ENCODE data around the gene CKM. TPM values are rescaled to one million over a fixed set of nuclear protein-coding genes. Genes with fewer than 3 reads are reported as not detected.
A peak's percentile ranks its signal among the peaks of the same experiment; 100 is the strongest.
"Not testable (repeated sequence)": the region's sequence is repeated elsewhere in the genome, so short reads cannot be mapped to it uniquely, and the experiment has no call there.

CKM gene
- total RNA-seq, 2 donors from 2014 or later = not detected

GRCh38 chr19:45322311-45322710 lies 364 bp downstream of the CKM start:
- DNase-seq = no peak
- Mint-ChIP-seq H3K27me3 (peaks cover 40% of the 10 kb centered on the region), H3K36me3 (ENCODE audit: low read depth) (peaks cover 8% of the 10 kb centered on the region), H3K4me1 (peaks cover 6% of the 10 kb centered on the region), H3K27ac (no peak overlapping the region), H3K4me3 (no peak overlapping the region)
- H3K9me3 ChIP-seq (ENCODE audit: control insufficient read depth, low read length, poor library complexity, severe bottlenecking) = no peaks in the 10 kb centered on the region
- no peak for ATAC-seq

GRCh38 chr19:45321848-45322247 lies 827 bp downstream of the CKM start:
- Mint-ChIP-seq H3K4me3 (no peak overlapping the region), H3K4me1 (peaks cover 8% of the 10 kb centered on the region), H3K27ac (no peak overlapping the region), H3K36me3 (ENCODE audit: low read depth) (peaks cover 10% of the 10 kb centered on the region), H3K27me3 (peaks cover 44% of the 10 kb centered on the region)
- ATAC-seq (no peak), DNase-seq (no peak)
- H3K9me3 ChIP-seq (ENCODE audit: control insufficient read depth, low read length, poor library complexity, severe bottlenecking) = no peaks in the 10 kb centered on the region

- no peak overlapping the region for H3K27ac Mint-ChIP-seq
- DNase-seq (no peak), ATAC-seq (no peak)
- H3K9me3 ChIP-seq (ENCODE audit: control insufficient read depth, low read length, poor library complexity, severe bottlenecking) = no peaks in the 10 kb centered on the region
- no peak overlapping the region for H3K4me3 Mint-ChIP-seq
- H3K36me3 Mint-ChIP-seq (ENCODE audit: low read depth) = peaks cover 13% of the 10 kb centered on the region
- peaks cover 51% of the 10 kb centered on the region for H3K27me3 Mint-ChIP-seq
- peaks cover 6% of the 10 kb centered on the region for H3K4me1 Mint-ChIP-seq
Observed at GRCh38 chr19:45320997-45321775, 1.5 kb downstream of the CKM start.

- peaks cover 4% of the 10 kb centered on the region for H3K4me1 Mint-ChIP-seq
- DNase-seq (no peak), ATAC-seq (no peak)
- no peak overlapping the region for H3K4me3 Mint-ChIP-seq
- no peak overlapping the region for H3K27ac Mint-ChIP-seq
- peaks cover 7% of the 10 kb centered on the region for H3K36me3 Mint-ChIP-seq (ENCODE audit: low read depth)
- H3K27me3 Mint-ChIP-seq = peaks cover 55% of the 10 kb centered on the region
- H3K9me3 ChIP-seq (ENCODE audit: control insufficient read depth, low read length, poor library complexity, severe bottlenecking) = no peaks in the 10 kb centered on the region
Observed at GRCh38 chr19:45315304-45315703, 7.4 kb downstream of the CKM start.

- peaks cover 55% of the 10 kb centered on the region for H3K27me3 Mint-ChIP-seq
- no peaks in the 10 kb centered on the region for H3K9me3 ChIP-seq (ENCODE audit: control insufficient read depth, low read length, poor library complexity, severe bottlenecking)
- DNase-seq (no peak), ATAC-seq (no peak)
- H3K4me3 Mint-ChIP-seq = no peak overlapping the region
- H3K27ac Mint-ChIP-seq = no peak overlapping the region
- H3K36me3 Mint-ChIP-seq (ENCODE audit: low read depth) = peaks cover 7% of the 10 kb centered on the region
- peaks cover 4% of the 10 kb centered on the region for H3K4me1 Mint-ChIP-seq
Observed at GRCh38 chr19:45314708-45315245, 7.9 kb downstream of the CKM start.

- H3K27ac Mint-ChIP-seq; H3K4me3 Mint-ChIP-seq; H3K36me3 Mint-ChIP-seq (ENCODE audit: low read depth); ATAC-seq; H3K9me3 ChIP-seq (ENCODE audit: control insufficient read depth, low read length, poor library complexity, severe bottlenecking); H3K4me1 Mint-ChIP-seq; DNase-seq: not testable (repeated sequence)
- peaks cover 38% of the 10 kb centered on the region for H3K27me3 Mint-ChIP-seq
Observed at GRCh38 chr19:45312285-45312684, 10.4 kb downstream of the CKM start.

- no peak overlapping the region for H3K4me3 Mint-ChIP-seq
- H3K36me3 Mint-ChIP-seq (ENCODE audit: low read depth) = peaks cover 2% of the 10 kb centered on the region
- H3K27ac Mint-ChIP-seq = no peak overlapping the region
- no peaks in the 10 kb centered on the region for H3K9me3 ChIP-seq (ENCODE audit: control insufficient read depth, low read length, poor library complexity, severe bottlenecking)
- H3K4me1 Mint-ChIP-seq = peaks cover 2% of the 10 kb centered on the region
- no peak for DNase-seq
- H3K27me3 Mint-ChIP-seq = peaks cover 32% of the 10 kb centered on the region
- no peak for ATAC-seq
Observed at GRCh38 chr19:45311621-45312020, 11.1 kb downstream of the CKM start.

- H3K4me1 Mint-ChIP-seq; H3K27ac Mint-ChIP-seq; H3K36me3 Mint-ChIP-seq (ENCODE audit: low read depth); ATAC-seq; H3K4me3 Mint-ChIP-seq; DNase-seq; H3K9me3 ChIP-seq (ENCODE audit: control insufficient read depth, low read length, poor library complexity, severe bottlenecking): not testable (repeated sequence)
- H3K27me3 Mint-ChIP-seq = peaks cover 17% of the 10 kb centered on the region
Observed at GRCh38 chr19:45309322-45309721, 13.4 kb downstream of the CKM start.

- Mint-ChIP-seq H3K27ac (no peak overlapping the region), H3K4me3 (no peak overlapping the region), H3K4me1 (peaks cover 6% of the 10 kb centered on the region), H3K27me3 (peaks cover 9% of the 10 kb centered on the region), H3K36me3 (ENCODE audit: low read depth) (no peaks in the 10 kb centered on the region)
- ATAC-seq (no peak), DNase-seq (no peak)
- H3K9me3 ChIP-seq (ENCODE audit: control insufficient read depth, low read length, poor library complexity, severe bottlenecking) = no peaks in the 10 kb centered on the region
Observed at GRCh38 chr19:45307361-45307760, 15.3 kb downstream of the CKM start.

- Mint-ChIP-seq H3K27ac (no peak overlapping the region), H3K27me3 (peaks cover 4% of the 10 kb centered on the region)
- no peak for ATAC-seq
Observed at GRCh38 chr19:45306518-45307027, 16.1 kb downstream of the CKM start.

GRCh38 chr19:45306040-45306439 lies 16.6 kb downstream of the CKM start:
- Mint-ChIP-seq H3K27ac (no peak overlapping the region), H3K27me3 (no peaks in the 10 kb centered on the region), H3K4me3 (no peak overlapping the region), H3K4me1 (peaks cover 6% of the 10 kb centered on the region), H3K36me3 (ENCODE audit: low read depth) (no peaks in the 10 kb centered on the region)
- H3K9me3 ChIP-seq (ENCODE audit: control insufficient read depth, low read length, poor library complexity, severe bottlenecking) = no peaks in the 10 kb centered on the region
- no peak for DNase-seq
- ATAC-seq = no peak

More at GRCh38 chr19:45306518-45307027, 16.1 kb downstream of the CKM start:
- peaks cover 6% of the 10 kb centered on the region for H3K4me1 Mint-ChIP-seq
- H3K4me3 Mint-ChIP-seq = no peak overlapping the region
- no peak for DNase-seq
- no peaks in the 10 kb centered on the region for H3K36me3 Mint-ChIP-seq (ENCODE audit: low read depth)
- no peaks in the 10 kb centered on the region for H3K9me3 ChIP-seq (ENCODE audit: control insufficient read depth, low read length, poor library complexity, severe bottlenecking)

GRCh38 chr19:45305421-45305820 lies 17.3 kb downstream of the CKM start:
- H3K4me3 Mint-ChIP-seq = no peak overlapping the region
- no peak for ATAC-seq

GRCh38 chr19:45305007-45305406 lies 17.7 kb downstream of the CKM start:
- DNase-seq (no peak), ATAC-seq (no peak)
- no peaks in the 10 kb centered on the region for H3K9me3 ChIP-seq (ENCODE audit: control insufficient read depth, low read length, poor library complexity, severe bottlenecking)
- H3K27me3 Mint-ChIP-seq = no peaks in the 10 kb centered on the region
- no peaks in the 10 kb centered on the region for H3K36me3 Mint-ChIP-seq (ENCODE audit: low read depth)
- peaks cover 6% of the 10 kb centered on the region for H3K4me1 Mint-ChIP-seq
- peak overlapping the region; percentile 27 for H3K27ac Mint-ChIP-seq
- no peak overlapping the region for H3K4me3 Mint-ChIP-seq

More at GRCh38 chr19:45305421-45305820, 17.3 kb downstream of the CKM start:
- H3K27ac Mint-ChIP-seq = no peak overlapping the region
- no peaks in the 10 kb centered on the region for H3K9me3 ChIP-seq (ENCODE audit: control insufficient read depth, low read length, poor library complexity, severe bottlenecking)
- H3K4me1 Mint-ChIP-seq = peaks cover 6% of the 10 kb centered on the region
- no peaks in the 10 kb centered on the region for H3K36me3 Mint-ChIP-seq (ENCODE audit: low read depth)
- no peaks in the 10 kb centered on the region for H3K27me3 Mint-ChIP-seq
- no peak for DNase-seq

All from T-helper 17 cell (primary cell).